ENCODE measurements around the gene GSTK1.

GRCh38 chr7:143221286-143221685, 42.0 kb upstream of the GSTK1 start:
- TF ChIP-seq GABPA (tag; conservative IDR thresholded peaks at IDR 0.05; ENCODE audit: low read depth) (no peak), NR2C2 (CRISPR knock-in tag; IDR thresholded peaks at IDR 0.05) (no peak), NR2C2 (tag; IDR thresholded peaks at IDR 0.05) (no peak), ZEB2 (IDR thresholded peaks at IDR 0.05) (no peak), FIP1L1 (IDR thresholded peaks at IDR 0.05; ENCODE audit: low read depth, low read length, poor library complexity, severe bottlenecking) (no peak), FOXA3 (CRISPR knock-in tag; conservative IDR thresholded peaks at IDR 0.05 in 1 of 2, IDR thresholded peaks at IDR 0.05 in 1 of 2) (no peak), ZNF444 (CRISPR knock-in tag; IDR thresholded peaks at IDR 0.05) (no peak)

All from K562 (cell line).